H1 (cell line): Measurements from ENCODE around the gene APOM. TPM values are rescaled to one million over a fixed set of nuclear protein-coding genes. Genes with fewer than 3 reads are reported as not detected.

ENCODE experiments used
- CTCF ChIA-PET: fragments of 300-600 bp; sonication (Branson Sonifier 250); formaldehyde crosslinking; loops from one replicate; lab custom pipeline; 2021; ENCODE audit not compliant: partially characterized antibody; lab: Charles Lee
- POLR2A ChIA-PET: fragments of 300-600 bp; sonication (Branson Sonifier 250); formaldehyde crosslinking; loops from one replicate; lab custom pipeline; 2021; ENCODE audit warnings: inconsistent platforms; ENCODE audit not compliant: partially characterized antibody; lab: Charles Lee
- DNase-seq, 2 experiments: peaks; one replicate each; pipeline versions ENCODE4 v3.0.0 to v3.0.0-alpha.2; 2010 to 2022; ENCODE audit warnings: low spot score in 2 of 2, low read depth in 1 of 2, mixed read lengths in 1 of 2
- FAIRE-seq: peaks from 2 replicates; lab custom pipeline; 2011; peaks lifted over from hg19 to GRCh38; lab: Jason Lieb, UNC
- H2AFZ ChIP-seq: 2 replicates; pipeline ENCODE4 v1.8.1; 2012; ENCODE audit warnings: low read length, inconsistent platforms
- H2AK5ac ChIP-seq: 2 replicates; pipeline ENCODE4 v1.6.1; 2013; ENCODE audit warnings: low read depth, low read length
- H2BK120ac ChIP-seq: replicated peaks from 2 replicates; pipeline ENCODE3; 2013; ENCODE audit warnings: low read depth, low read length, inconsistent platforms
- H2BK12ac ChIP-seq: 2 replicates; pipeline ENCODE4 v1.6.1; 2013; ENCODE audit warnings: low read depth, low read length
- H2BK15ac ChIP-seq: 2 replicates; pipeline ENCODE4 v1.6.1; 2013; ENCODE audit warnings: low read length
- H2BK20ac ChIP-seq: 2 replicates; pipeline ENCODE4 v1.6.1; 2013; ENCODE audit warnings: low read length
- H2BK5ac ChIP-seq: 2 replicates; pipeline ENCODE4 v1.6.1; 2013; ENCODE audit warnings: low read depth, low read length
- H3K14ac ChIP-seq: 2 replicates; pipeline ENCODE4 v1.6.1; 2013; ENCODE audit warnings: inconsistent platforms; ENCODE audit not compliant: insufficient read length
- H3K18ac ChIP-seq: 2 replicates; pipeline ENCODE4 v1.6.1; 2013; ENCODE audit warnings: low read length; ENCODE audit errors: extremely low read depth
- H3K23ac ChIP-seq: 2 replicates; pipeline ENCODE4 v1.6.1; 2013; ENCODE audit warnings: inconsistent platforms; ENCODE audit not compliant: insufficient read length
- H3K23me2 ChIP-seq: 2 replicates; pipeline ENCODE4 v1.6.1; 2013; ENCODE audit warnings: low read depth, low read length
- H3K27ac ChIP-seq: 2 replicates; pipeline ENCODE4 v1.6.1; 2011; ENCODE audit warnings: low read depth, low read length, inconsistent platforms
- H3K27me3 ChIP-seq, 4 experiments: replicated peaks in 1 of 4; 1 replicate in 1 of 4; 2 replicates in 3 of 4; pipeline versions ENCODE4 v1.6.1 to v1.8.1; 2011 to 2013; ENCODE audit warnings: low read length in 3 of 4, mild to moderate bottlenecking in 3 of 4, inconsistent platforms in 2 of 4, mixed read lengths in 2 of 4, moderate library complexity in 1 of 4; ENCODE audit not compliant: control insufficient read depth in 3 of 4, insufficient read depth in 3 of 4; ENCODE audit errors: extremely low read depth in 1 of 4
- H3K36me3 ChIP-seq, 4 experiments: 2 replicates each; pipeline versions ENCODE4 v1.6.1 to v1.8.1; 2011 to 2013; ENCODE audit warnings: mild to moderate bottlenecking in 4 of 4, low read length in 3 of 4, moderate library complexity in 2 of 4, control low read depth in 1 of 4, inconsistent platforms in 1 of 4; ENCODE audit not compliant: insufficient read depth in 4 of 4, control insufficient read depth in 2 of 4
- H3K4ac ChIP-seq: replicated peaks from 2 replicates; pipeline ENCODE3; 2013; ENCODE audit warnings: low read length, low read depth, mixed read lengths, inconsistent platforms; ENCODE audit not compliant: insufficient read length
- H3K4me1 ChIP-seq, 4 experiments: replicated peaks in 1 of 4; 1 replicate in 1 of 4; 2 replicates in 3 of 4; pipeline versions ENCODE4 v1.6.1 to v1.8.1; 2011 to 2013; ENCODE audit warnings: low read length in 3 of 4, inconsistent platforms in 2 of 4, mixed read lengths in 1 of 4; ENCODE audit not compliant: insufficient read depth in 4 of 4, control insufficient read depth in 3 of 4
- H3K4me2 ChIP-seq, 2 experiments: 2 replicates each; pipeline versions ENCODE4 v1.6.1 to v1.8.1; 2011 to 2013; ENCODE audit warnings: low read depth in 2 of 2, low read length in 2 of 2, control low read depth in 1 of 2, inconsistent platforms in 1 of 2, mild to moderate bottlenecking in 1 of 2; ENCODE audit not compliant: insufficient read depth in 1 of 2
- H3K4me3 ChIP-seq, 4 experiments: fragments of 200-600, 300-600 bp in 1 of 4; sonication (generic), shearing (Covaris generic), sonication (Bioruptor Twin) in 1 of 4; 2 replicates each; pipeline versions ENCODE4 v1.5.1 to v1.8.1; 2011 to 2016; ENCODE audit warnings: low read length in 4 of 4, low read depth in 3 of 4, control low read depth in 2 of 4, inconsistent platforms in 2 of 4, mild to moderate bottlenecking in 2 of 4, mixed read lengths in 1 of 4, moderate library complexity in 1 of 4; ENCODE audit not compliant: insufficient read depth in 2 of 4; ENCODE audit errors: extremely low read depth in 1 of 4
- H3K56ac ChIP-seq: replicated peaks from 2 replicates; pipeline ENCODE3; 2013; ENCODE audit warnings: low read depth, mild to moderate bottlenecking, mixed read lengths, low read length, inconsistent platforms; ENCODE audit not compliant: insufficient read length
- H3K79me1 ChIP-seq: 2 replicates; pipeline ENCODE4 v1.6.1; 2013; ENCODE audit warnings: low read depth, low read length, control low read depth
- H3K79me2 ChIP-seq, 2 experiments: 2 replicates each; pipeline versions ENCODE4 v1.6.1 to v1.8.1; 2012 to 2013; ENCODE audit warnings: low read length in 2 of 2, mild to moderate bottlenecking in 2 of 2, inconsistent platforms in 1 of 2; ENCODE audit not compliant: insufficient read depth in 2 of 2, control insufficient read depth in 1 of 2
- H3K9ac ChIP-seq, 4 experiments: replicated peaks in 1 of 4; 1 replicate in 1 of 4; 2 replicates in 3 of 4; pipeline versions ENCODE4 v1.6.1 to v1.8.1; 2011 to 2013; ENCODE audit warnings: low read depth in 3 of 4, low read length in 3 of 4, control low read depth in 2 of 4, mild to moderate bottlenecking in 2 of 4, moderate library complexity in 2 of 4, inconsistent platforms in 1 of 4; ENCODE audit errors: extremely low read depth in 1 of 4
- H3K9me3 ChIP-seq, 2 experiments: 2 replicates each; pipeline versions ENCODE4 v1.6.1 to v1.8.1; 2012 to 2013; ENCODE audit warnings: mild to moderate bottlenecking in 2 of 2, moderate library complexity in 2 of 2, control low read depth in 1 of 2, inconsistent platforms in 1 of 2, low read depth in 1 of 2, low read length in 1 of 2, mixed read lengths in 1 of 2; ENCODE audit not compliant: insufficient read depth in 2 of 2
- H4K20me1 ChIP-seq, 2 experiments: replicated peaks in 1 of 2; 2 replicates each; pipeline versions ENCODE3 to v1.8.1; 2011 to 2013; ENCODE audit warnings: inconsistent platforms in 2 of 2, low read length in 2 of 2, mild to moderate bottlenecking in 1 of 2; ENCODE audit not compliant: insufficient read depth in 2 of 2, control insufficient read depth in 1 of 2
- H4K5ac ChIP-seq: 2 replicates; pipeline ENCODE4 v1.6.1; 2013; ENCODE audit warnings: low read length, low read depth, mixed read lengths, inconsistent platforms; ENCODE audit not compliant: insufficient read length
- H4K8ac ChIP-seq: 2 replicates; pipeline ENCODE4 v1.8.0; 2013; ENCODE audit warnings: mild to moderate bottlenecking, moderate library complexity, low read length, inconsistent platforms; ENCODE audit not compliant: insufficient read depth; ENCODE audit errors: extremely low read depth
- H4K91ac ChIP-seq: replicated peaks from 2 replicates; pipeline ENCODE3; 2013; ENCODE audit warnings: low read length, mixed read lengths, inconsistent platforms; ENCODE audit not compliant: insufficient read length
- ASH2L ChIP-seq: fragments of 200-600, 300-600 bp; sonication (generic); IDR thresholded peaks from one replicate; pipeline ENCODE4 v1.7.1; 2017; ENCODE audit warnings: low read length
- CEBPB ChIP-seq: IDR thresholded peaks from 2 replicates; pipeline ENCODE4 v1.6.1; 2012; ENCODE audit warnings: low read depth, low read length
- GABPA ChIP-seq: IDR thresholded peaks from 2 replicates; pipeline ENCODE4 v1.6.1; 2011; ENCODE audit warnings: mild to moderate bottlenecking, low read length, moderate library complexity, borderline replicate concordance; ENCODE audit not compliant: insufficient read depth
- KDM5A ChIP-seq: fragments of 200-600 bp; IDR thresholded peaks from 2 replicates; pipeline ENCODE4 v1.7.1; 2012; ENCODE audit warnings: mild to moderate bottlenecking, low read length, inconsistent platforms, mixed read lengths
- MAFK ChIP-seq: IDR thresholded peaks from 2 replicates; pipeline ENCODE4 v1.6.1; 2012; ENCODE audit warnings: low read depth, mild to moderate bottlenecking, improper control_type of control experiment, low read length
- NANOG ChIP-seq: IDR thresholded peaks from 2 replicates; pipeline ENCODE4 v1.6.1; 2011; ENCODE audit warnings: low read length, low read depth, mild to moderate bottlenecking, inconsistent platforms; ENCODE audit not compliant: insufficient read depth, poor library complexity, severe bottlenecking
- RFX5 ChIP-seq: IDR thresholded peaks from 2 replicates; pipeline ENCODE4 v1.6.1; 2011; ENCODE audit warnings: low read depth, low read length, improper control_type of control experiment, borderline replicate concordance
- RNF2 ChIP-seq: fragments of 200-900, 300-1000 bp; sonication (generic); IDR thresholded peaks from 2 replicates; pipeline ENCODE4 v1.7.1; 2016; ENCODE audit warnings: borderline replicate concordance, low read depth, mild to moderate bottlenecking, antibody characterized with exemption, low read length; ENCODE audit not compliant: poor library complexity, severe bottlenecking; ENCODE audit errors: missing control alignments
- SAP30 ChIP-seq: fragments of 300-600 bp; sonication (generic); IDR thresholded peaks from 2 replicates; pipeline ENCODE4 v1.7.1; 2012; ENCODE audit warnings: low read length, moderate library complexity, mild to moderate bottlenecking, inconsistent platforms; ENCODE audit not compliant: insufficient read depth, insufficient replicate concordance
- SP4 ChIP-seq: IDR thresholded peaks from 2 replicates; pipeline ENCODE4 v1.6.1; 2012; ENCODE audit warnings: low read length, inconsistent platforms
- WGBS, 2 experiments: shearing (Covaris generic) in 1 of 2; methylation state at CpG; one replicate each; pipeline versions ENCODE4 v1.1.6 to v1.1.7; 2013 to 2015; ENCODE audit warnings: low lambda C conversion rate in 2 of 2, mixed read lengths in 2 of 2, inconsistent platforms in 1 of 2, low coverage in 1 of 2, missing lambda C conversion rate in 1 of 2; ENCODE audit not compliant: insufficient replicate concordance in 2 of 2, insufficient coverage in 1 of 2, insufficient read length in 1 of 2; ENCODE audit errors: extremely low coverage in 1 of 2, missing lambda C conversion rate in 1 of 2; 5-methylcytosine and 5-hydroxymethylcytosine counted together
- polyA plus RNA-seq, 7 experiments: library from polyadenylated mRNA; depleted of rRNA in 3 of 7; stranded (reverse) in 5 of 7; unstranded in 2 of 7; fragments of >200 nt in 5 of 7; fragments of 200-250 nt in 2 of 7; gene quantifications; 1 replicate in 5 of 7; 2 replicates in 1 of 7; 4 replicates in 1 of 7; pipeline versions ENCODE4 v1.2.1 to v1.2.3, GENCODE V29; 2011 to 2013; ENCODE audit warnings: missing spikeins in 2 of 7, mixed read lengths in 2 of 7
- total RNA-seq: library from RNA; stranded (reverse); fragmentation: NEBNext Ultra II Directional; extraction: Animal tissue kit (Norgen Biotek cat#: 25700); gene quantifications from 2 replicates; pipeline ENCODE4 v1.2.1, GENCODE V29; 2021

Gene APOM
- total and polyA plus RNA-seq, 2 of the 8 experiments (the other 6 are each of a cell fraction or from before 2014, with no cell fraction given) = 3.4 to 12.0 TPM

- Histone ChIP-seq H2BK15ac (no peak overlapping the region), H4K5ac (peak overlapping the region; percentile 85), H2BK5ac (peak overlapping the region; percentile 89), H4K20me1 (peaks cover 4 to 14% of the 10 kb centered on the region in 2 experiments), H3K14ac (peak overlapping the region; percentile 73), H2BK120ac (peak overlapping the region; percentile 36), H3K18ac (peak overlapping the region; percentile 81; the same call in 1 of the 2 replicates), H3K4me3 (peak overlapping the region; percentile 88 to 98 (median 98)), H3K79me1 (peaks cover 11% of the 10 kb centered on the region; the same call in 1 of the 2 replicates), H3K9me3 (no peaks in the 10 kb centered on the region), H3K4me2 (peak overlapping the region; percentile 81 to 93), H3K27ac (peak overlapping the region; percentile 95), H4K8ac (peak overlapping the region; percentile 99; the same call in 1 of the 2 replicates), H3K4ac (peak overlapping the region; percentile 65), H3K27me3 (no peaks in the 10 kb centered on the region), H2AFZ (no peak overlapping the region), H3K36me3 (peaks cover 33 to 46% (median 36%) of the 10 kb centered on the region in 4 experiments), H2BK12ac (no peak overlapping the region; the same call in 1 of the 2 replicates), H3K56ac (peak overlapping the region; percentile 83), H3K23me2 (peaks cover 6% of the 10 kb centered on the region; the same call in 1 of the 2 replicates), H4K91ac (peak overlapping the region; percentile 75), H2BK20ac (no peak overlapping the region), H3K9ac (peak overlapping the region; percentile 93 to 94 (median 94)), H3K79me2 (peaks cover 24 to 46% of the 10 kb centered on the region in 2 experiments), H2AK5ac (peak overlapping the region; percentile 61; the same call in 1 of the 2 replicates), H3K4me1 (peaks cover 0 to 2% (median 0%) of the 10 kb centered on the region in 4 experiments; a peak in 1 of 7 replicates), H3K23ac (peak overlapping the region; percentile 19)
- FAIRE-seq (no peak), DNase-seq (no peak)
- TF ChIP-seq ASH2L = peak; percentile 3
- no peak for TF ChIP-seq SAP30
- no peak for TF ChIP-seq RNF2
- no peak for TF ChIP-seq GABPA
- TF ChIP-seq CEBPB = no peak
- TF ChIP-seq SP4 = no peak
- TF ChIP-seq MAFK = no peak
- TF ChIP-seq KDM5A = 0 out of 2 replicates have a peak, but pooled peaks have one; percentile 6
- TF ChIP-seq NANOG = no peak
- no peak for TF ChIP-seq RFX5
- ChIA-PET CTCF (interaction anchor here (0.9 to 2.7 kb wide), 8 partner anchors 13 to 108 kb away, joined by 3 to 9 read pairs (median 5); partner anchors contain the start of genes ATP6V1G2, BAG6, DDAH2 and LST1), POLR2A (interaction anchor here (0.8 to 34.9 kb wide), 21 partner anchors 9 to 351 kb away, joined by 3 to 883 read pairs (median 5); partner anchors contain the start of genes APOM, ATP6V1G2, BAG6 and C6orf47)
- WGBS, 2 experiments = 13% methylated on average over 15 of the region's 15 CpGs; no CpG with 5 or more reads in 1 of the 2 experiments
Measured at GRCh38 chr6:31621320-31621939, 34.3 kb upstream of the APOM start.
